Breast epithelium (tissue), 3 donors: ENCODE data around the gene RCBTB1.

ENCODE experiments used
- CTCF ChIP-seq, 3 donors: fragments of 450-650 bp; IDR thresholded peaks; one replicate each; pipeline ENCODE4 v1.5.1; 2016 to 2017; ENCODE audit warnings: antibody characterized with exemption in 3 of 3, mild to moderate bottlenecking in 3 of 3, moderate library complexity in 3 of 3
- POLR2A ChIP-seq: fragments of 450-650 bp; IDR thresholded peaks from one replicate; pipeline ENCODE4 v1.6.1; 2016; ENCODE audit warnings: antibody characterized with exemption, mild to moderate bottlenecking, moderate library complexity
- POLR2AphosphoS5 ChIP-seq, 3 donors: sonication (generic); formaldehyde crosslinking; IDR thresholded peaks; one replicate each; pipeline ENCODE4 v1.6.1; 2017; ENCODE audit warnings: antibody characterized with exemption in 3 of 3

DNA sequence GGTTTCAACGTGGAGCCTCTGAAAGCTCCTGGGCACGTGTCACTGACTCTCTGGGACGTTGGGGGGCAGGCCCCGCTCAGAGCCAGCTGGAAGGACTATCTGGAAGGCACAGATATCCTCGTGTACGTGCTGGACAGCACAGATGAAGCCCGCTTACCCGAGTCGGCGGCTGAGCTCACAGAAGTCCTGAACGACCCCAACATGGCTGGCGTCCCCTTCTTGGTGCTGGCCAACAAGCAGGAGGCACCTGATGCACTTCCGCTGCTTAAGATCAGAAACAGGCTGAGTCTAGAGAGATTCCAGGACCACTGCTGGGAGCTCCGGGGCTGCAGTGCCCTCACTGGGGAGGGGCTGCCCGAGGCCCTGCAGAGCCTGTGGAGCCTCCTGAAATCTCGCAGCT is 45.2 kb upstream of the RCBTB1 start:
- TF ChIP-seq CTCF (IDR thresholded peaks at IDR 0.05) (no peak), POLR2A (no peak), POLR2AphosphoS5 (IDR thresholded peaks at IDR 0.05) (no peak)
